BJ (cell line): ENCODE data around the gene PCMTD2. TPM values are rescaled to one million over a fixed set of nuclear protein-coding genes. Genes with fewer than 3 reads are reported as not detected.

Experiments
- CTCF ChIA-PET: fragments of 350-600 bp; formaldehyde crosslinking; extraction: SDS; loops from one replicate; lab custom pipeline; 2021; ENCODE audit warnings: antibody characterized with exemption, inconsistent platforms; lab: Yijun Ruan, JAX
- POLR2A ChIA-PET: fragments of 300-600 bp; sonication (Branson Sonifier 250); formaldehyde crosslinking; extraction: SDS; loops from one replicate; lab custom pipeline; 2021; ENCODE audit warnings: antibody characterized with exemption; lab: Charles Lee
- DNase-seq: peaks from one replicate; pipeline ENCODE4 v3.0.0-alpha.2; 2011; ENCODE audit warnings: low read depth
- H3K27me3 ChIP-seq: 2 replicates; pipeline ENCODE4 v1.6.0; 2011; ENCODE audit warnings: low read length; ENCODE audit not compliant: control insufficient read depth, insufficient read depth
- H3K36me3 ChIP-seq: 2 replicates; pipeline ENCODE4 v1.5.1; 2011; ENCODE audit warnings: low read length; ENCODE audit not compliant: control insufficient read depth, insufficient read depth
- H3K4me3 ChIP-seq: 2 replicates; pipeline ENCODE4 v1.5.1; 2011; ENCODE audit warnings: low read depth, mild to moderate bottlenecking, control low read depth, low read length
- polyA plus RNA-seq: library from polyadenylated mRNA; depleted of rRNA; stranded (reverse); fragments of >200 nt; gene quantifications from 2 replicates; pipeline ENCODE4 v1.2.3, GENCODE V29; 2011
- TF ChIP-seq, protein P1 (sequence below): IDR thresholded peaks from 2 replicates; pipeline ENCODE4 v1.5.1; 2011; ENCODE audit warnings: low read depth, mild to moderate bottlenecking, control low read depth, inconsistent platforms, low read length, moderate library complexity; ENCODE audit not compliant: insufficient read depth

The PCMTD2 gene
- polyA plus RNA-seq, 1 experiment: 34.4 TPM

DNA sequence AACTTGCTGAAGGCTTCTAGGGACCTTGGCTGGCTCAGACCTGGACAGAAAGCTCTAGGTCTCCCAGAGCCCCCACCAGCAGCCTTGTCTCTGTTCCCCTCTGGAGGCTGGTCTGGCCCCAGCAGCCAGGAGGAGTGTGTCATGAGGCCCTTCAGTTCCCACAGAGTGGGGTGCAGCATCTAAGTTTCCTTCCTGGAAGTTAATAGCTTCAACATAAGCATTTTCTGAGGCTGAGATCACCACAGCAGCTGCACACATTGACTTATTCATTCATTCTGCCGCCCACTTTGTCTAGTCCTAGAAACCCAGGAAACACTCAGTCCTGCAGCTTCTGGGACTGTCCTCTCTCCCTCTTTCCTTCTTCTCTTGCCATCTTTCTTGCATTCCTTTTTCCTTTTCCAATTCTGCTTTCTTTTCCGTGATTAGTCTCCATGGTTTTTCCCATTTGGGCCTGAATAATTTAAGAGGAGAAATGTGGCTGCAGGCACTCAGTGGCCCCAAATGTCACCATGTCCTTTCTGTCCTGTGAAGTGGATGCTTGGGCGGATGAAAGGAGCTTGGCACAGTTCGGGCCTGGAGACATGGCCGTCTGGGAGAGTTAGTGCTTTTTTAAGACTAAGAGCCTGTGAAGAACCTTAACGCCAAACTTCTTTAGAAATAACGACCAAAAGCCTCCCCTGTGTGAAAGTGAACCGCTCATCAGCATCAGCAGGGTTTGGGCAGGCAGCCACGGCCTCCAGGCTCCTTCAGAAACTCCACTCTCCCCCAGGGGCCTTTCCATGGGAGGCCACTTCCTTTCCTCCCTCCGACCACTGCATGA lies 31.0 kb upstream of the PCMTD2 start:
- DNase-seq: peak; percentile 75
- ChIA-PET POLR2A (no interaction called here), CTCF (interaction anchor here (0.6 to 1.6 kb wide), 7 partner anchors 9 to 361 kb away, joined by 3 to 5 read pairs (median 4); no protein-coding TSS in a partner anchor)
- Histone ChIP-seq H3K4me3 (no peak overlapping the region), H3K27me3 (peaks cover 5% of the 10 kb centered on the region), H3K36me3 (no peaks in the 10 kb centered on the region)
- TF ChIP-seq, protein P1, sequence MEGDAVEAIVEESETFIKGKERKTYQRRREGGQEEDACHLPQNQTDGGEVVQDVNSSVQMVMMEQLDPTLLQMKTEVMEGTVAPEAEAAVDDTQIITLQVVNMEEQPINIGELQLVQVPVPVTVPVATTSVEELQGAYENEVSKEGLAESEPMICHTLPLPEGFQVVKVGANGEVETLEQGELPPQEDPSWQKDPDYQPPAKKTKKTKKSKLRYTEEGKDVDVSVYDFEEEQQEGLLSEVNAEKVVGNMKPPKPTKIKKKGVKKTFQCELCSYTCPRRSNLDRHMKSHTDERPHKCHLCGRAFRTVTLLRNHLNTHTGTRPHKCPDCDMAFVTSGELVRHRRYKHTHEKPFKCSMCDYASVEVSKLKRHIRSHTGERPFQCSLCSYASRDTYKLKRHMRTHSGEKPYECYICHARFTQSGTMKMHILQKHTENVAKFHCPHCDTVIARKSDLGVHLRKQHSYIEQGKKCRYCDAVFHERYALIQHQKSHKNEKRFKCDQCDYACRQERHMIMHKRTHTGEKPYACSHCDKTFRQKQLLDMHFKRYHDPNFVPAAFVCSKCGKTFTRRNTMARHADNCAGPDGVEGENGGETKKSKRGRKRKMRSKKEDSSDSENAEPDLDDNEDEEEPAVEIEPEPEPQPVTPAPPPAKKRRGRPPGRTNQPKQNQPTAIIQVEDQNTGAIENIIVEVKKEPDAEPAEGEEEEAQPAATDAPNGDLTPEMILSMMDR: peak; percentile 37; the same call in 1 of the 2 replicates

DNA sequence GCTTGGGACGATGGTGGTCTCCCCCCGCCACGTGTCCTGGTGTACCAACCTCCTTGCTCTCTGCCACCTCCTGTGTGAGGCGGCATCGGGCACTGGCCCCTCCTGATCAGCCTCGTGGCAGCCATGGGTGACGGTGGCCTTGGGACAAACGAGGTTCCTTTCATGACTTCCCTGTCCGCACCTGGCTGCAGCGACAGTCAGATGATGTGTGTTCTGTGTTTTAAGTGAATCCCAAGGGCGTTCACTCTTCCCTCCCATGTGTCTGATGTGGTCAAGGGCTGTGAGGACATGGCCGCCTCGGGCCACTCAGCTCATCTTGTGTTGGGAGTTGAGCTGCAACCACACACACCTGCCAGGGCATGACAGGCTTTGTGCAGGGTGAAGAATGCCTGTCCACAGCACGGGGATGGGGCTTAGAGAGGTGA lies 30.4 kb upstream of the PCMTD2 start:
- Histone ChIP-seq H3K4me3 (no peak overlapping the region), H3K36me3 (no peaks in the 10 kb centered on the region), H3K27me3 (peaks cover 5% of the 10 kb centered on the region)
- TF ChIP-seq, protein P1: no peak
- no peak for DNase-seq
- ChIA-PET CTCF (no interaction called here), POLR2A (no interaction called here)

DNA sequence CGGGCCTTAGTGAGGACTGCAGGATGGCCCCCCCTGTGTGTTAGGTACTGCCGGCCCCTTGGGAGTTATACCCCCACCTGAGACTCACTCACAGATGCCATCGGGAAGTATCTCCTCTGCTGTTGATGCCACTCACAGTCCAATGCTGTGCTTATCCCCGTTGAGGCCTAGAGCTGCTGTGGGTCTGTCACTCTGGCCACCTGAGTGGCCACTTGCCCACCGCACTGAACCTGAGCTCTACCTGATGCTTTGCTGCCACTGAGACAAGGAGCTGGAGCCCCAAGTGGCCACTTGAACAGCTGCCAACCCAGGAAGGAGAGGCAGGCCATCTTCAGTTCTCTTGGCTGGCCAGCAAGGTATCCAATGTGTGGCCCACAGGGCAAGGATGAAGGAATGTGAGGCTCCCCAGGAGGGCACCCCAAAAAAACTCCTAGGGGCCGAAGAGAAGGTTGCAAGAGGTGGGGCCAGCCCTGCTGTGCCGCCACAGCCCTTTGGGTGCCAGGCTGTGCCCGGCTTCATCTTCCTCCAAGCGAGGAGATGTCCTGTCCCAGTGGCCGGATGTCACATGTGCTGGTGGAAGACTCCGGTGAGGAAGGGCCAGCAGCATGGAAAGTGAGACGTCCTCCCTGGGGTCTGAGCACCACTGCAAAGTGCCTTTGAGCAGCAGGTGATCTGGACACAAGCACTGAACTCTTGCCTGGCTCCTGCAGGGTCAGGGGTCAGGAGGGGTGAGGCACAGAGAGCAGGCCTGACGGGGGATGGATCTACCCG lies 29.5 kb upstream of the PCMTD2 start:
- no peak for DNase-seq
- TF ChIP-seq, protein P1: no peak
- Histone ChIP-seq H3K4me3 (no peak overlapping the region), H3K36me3 (no peaks in the 10 kb centered on the region), H3K27me3 (peaks cover 5% of the 10 kb centered on the region)
- POLR2A ChIA-PET: no interaction called here
- CTCF ChIA-PET: no interaction called here

DNA sequence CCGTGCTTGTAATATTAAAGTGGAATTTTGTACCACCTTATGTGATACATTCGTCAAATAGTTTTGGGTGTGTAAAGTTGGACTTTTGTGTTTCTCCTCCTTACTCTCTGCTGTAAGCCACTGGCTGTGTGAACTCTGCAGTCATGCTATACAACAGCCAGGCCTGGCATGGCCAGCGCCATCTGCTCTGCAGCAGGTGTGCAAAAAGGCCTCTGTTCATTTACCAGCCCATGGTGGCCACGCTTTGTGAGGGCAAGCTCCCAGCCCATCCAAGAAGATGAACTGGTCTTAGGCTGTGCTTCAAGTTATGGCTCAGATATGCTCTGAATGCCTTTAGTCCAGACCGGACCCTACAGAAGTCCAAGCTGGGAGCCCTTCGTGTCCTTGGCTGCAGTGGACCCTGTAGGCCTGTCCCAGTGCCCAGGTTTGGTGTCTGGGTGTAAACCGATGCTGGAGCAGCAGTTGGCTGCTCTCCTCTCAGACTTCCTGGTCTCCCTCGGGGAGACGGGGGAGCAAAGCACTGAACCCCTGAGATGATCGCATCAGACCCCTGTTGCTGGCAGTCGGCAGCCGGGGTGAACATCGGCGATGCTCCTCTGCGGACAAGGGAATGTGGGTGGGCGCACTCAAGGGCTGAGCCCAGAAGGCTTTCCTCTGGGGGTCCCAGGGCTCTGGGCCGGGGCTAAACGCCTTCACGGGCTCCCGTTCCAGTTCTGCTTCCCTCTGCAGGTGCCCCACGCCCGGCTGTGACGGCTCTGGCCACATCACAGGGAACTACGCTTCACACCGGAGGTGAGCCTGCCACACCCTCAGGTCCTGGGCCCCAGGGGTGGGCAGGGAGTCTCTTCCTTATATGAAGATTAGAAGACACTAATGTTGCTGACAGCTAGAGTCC lies 28.6 kb upstream of the PCMTD2 start:
- no peak for DNase-seq
- CTCF ChIA-PET: no interaction called here
- TF ChIP-seq, protein P1: no peak
- H3K4me3 ChIP-seq: no peak overlapping the region
- peaks cover 5% of the 10 kb centered on the region for H3K27me3 ChIP-seq
- H3K36me3 ChIP-seq: no peaks in the 10 kb centered on the region
- POLR2A ChIA-PET: no interaction called here
